ENCODE data around the gene FAM234B.

FAM234B gene

GRCh38 chr12:13060581-13060980 lies 16.4 kb downstream of the FAM234B start:
- no peak for TF ChIP-seq POLR2A (IDR thresholded peaks at IDR 0.05; ENCODE audit: low read depth, low read length)
- DNase-seq (ENCODE audit: insufficient read length, low spot score) (no peak), FAIRE-seq (no peak)

- TF ChIP-seq POLR2A (IDR thresholded peaks at IDR 0.05; ENCODE audit: low read depth, low read length) = no peak
- FAIRE-seq (no peak), DNase-seq (ENCODE audit: insufficient read length, low spot score) (no peak)
Observed at GRCh38 chr12:13061377-13061776, 17.2 kb downstream of the FAM234B start.

- FAIRE-seq = no peak
- no peak for TF ChIP-seq POLR2A (IDR thresholded peaks at IDR 0.05; ENCODE audit: low read depth, low read length)
- DNase-seq (ENCODE audit: insufficient read length, low spot score) = no peak
Observed at GRCh38 chr12:13062669-13063068, 18.5 kb downstream of the FAM234B start.

GRCh38 chr12:13066014-13066413 lies 21.8 kb downstream of the FAM234B start:
- no peak for DNase-seq (ENCODE audit: insufficient read length, low spot score)
- no peak for TF ChIP-seq POLR2A (IDR thresholded peaks at IDR 0.05; ENCODE audit: low read depth, low read length)
- no peak for FAIRE-seq

- FAIRE-seq (no peak), DNase-seq (ENCODE audit: insufficient read length, low spot score) (no peak)
- no peak for TF ChIP-seq POLR2A (IDR thresholded peaks at IDR 0.05; ENCODE audit: low read depth, low read length)
Observed at GRCh38 chr12:13066459-13066858, 22.3 kb downstream of the FAM234B start.

- no peak for FAIRE-seq
- no peak for DNase-seq (ENCODE audit: insufficient read length, low spot score)
- TF ChIP-seq POLR2A (IDR thresholded peaks at IDR 0.05; ENCODE audit: low read depth, low read length) = no peak
Observed at GRCh38 chr12:13067322-13067721, 23.1 kb downstream of the FAM234B start.

- no peak for DNase-seq (ENCODE audit: insufficient read length, low spot score)
- FAIRE-seq = no peak
- TF ChIP-seq POLR2A (IDR thresholded peaks at IDR 0.05; ENCODE audit: low read depth, low read length) = no peak
Observed at GRCh38 chr12:13069380-13069779, 25.2 kb downstream of the FAM234B start.

GRCh38 chr12:13071305-13072280 lies 27.4 kb downstream of the FAM234B start:
- FAIRE-seq = no peak
- TF ChIP-seq POLR2A (IDR thresholded peaks at IDR 0.05; ENCODE audit: low read depth, low read length) = no peak
- DNase-seq (ENCODE audit: insufficient read length, low spot score) = no peak

- DNase-seq (ENCODE audit: insufficient read length, low spot score) (no peak), FAIRE-seq (no peak)
- TF ChIP-seq POLR2A (IDR thresholded peaks at IDR 0.05; ENCODE audit: low read depth, low read length) = no peak
Observed at GRCh38 chr12:13073173-13073572, 29.0 kb downstream of the FAM234B start.

- TF ChIP-seq POLR2A (IDR thresholded peaks at IDR 0.05; ENCODE audit: low read depth, low read length) = no peak
- DNase-seq (ENCODE audit: insufficient read length, low spot score) (no peak), FAIRE-seq (no peak)
Observed at GRCh38 chr12:13074396-13075117, 30.4 kb downstream of the FAM234B start.

- no peak for TF ChIP-seq POLR2A (IDR thresholded peaks at IDR 0.05; ENCODE audit: low read depth, low read length)
- FAIRE-seq = no peak
Observed at GRCh38 chr12:13075118-13075480, 30.9 kb downstream of the FAM234B start.

GRCh38 chr12:13075786-13076570 lies 31.8 kb downstream of the FAM234B start:
- DNase-seq (ENCODE audit: insufficient read length, low spot score) (no peak), FAIRE-seq (no peak)
- no peak for TF ChIP-seq POLR2A (IDR thresholded peaks at IDR 0.05; ENCODE audit: low read depth, low read length)

More at GRCh38 chr12:13075118-13075480, 30.9 kb downstream of the FAM234B start:
- DNase-seq (ENCODE audit: insufficient read length, low spot score) = no peak

- FAIRE-seq = no peak
- no peak for DNase-seq (ENCODE audit: insufficient read length, low spot score)
- TF ChIP-seq POLR2A (IDR thresholded peaks at IDR 0.05; ENCODE audit: low read depth, low read length) = no peak
Observed at GRCh38 chr12:13079440-13079906, 35.3 kb downstream of the FAM234B start.

GRCh38 chr12:13080266-13080665 lies 36.1 kb downstream of the FAM234B start:
- TF ChIP-seq POLR2A (IDR thresholded peaks at IDR 0.05; ENCODE audit: low read depth, low read length) = no peak

More at GRCh38 chr12:13080266-13080665, 36.1 kb downstream of the FAM234B start:
- no peak for DNase-seq (ENCODE audit: insufficient read length, low spot score)
- no peak for FAIRE-seq

All from H54 (cell line).